Natural killer cell treated with Interleukin-12 subunit alpha and Interleukin-12 subunit beta and Interleukin-15 and Interleukin-18, amount 100 ng/mL, for 72 hours (primary cell): Measurements from ENCODE around the gene CELF2. TPM values are rescaled to one million over a fixed set of nuclear protein-coding genes. Genes with fewer than 3 reads are reported as not detected.

Experiments
- ATAC-seq, 2 donors: fragments of 150-1000 bp; cut with Tn5 transposase in 1 of 2; sonication (Bioruptor Pico), chemical (Tn5 transposase) in 1 of 2; 2 replicates each; pipeline ENCODE4 v1.10.0; 2021
- DNase-seq: peaks from one replicate; pipeline ENCODE4 v3.0.0; 2022; ENCODE audit warnings: low spot score
- H3K27ac Mint-ChIP-seq, 2 donors: 1 replicate in 1 of 2; 2 replicates in 1 of 2; pipeline ENCODE4 v1.8.0; 2022; ENCODE audit warnings: mixed read lengths in 2 of 2, mild to moderate bottlenecking in 1 of 2, moderate library complexity in 1 of 2
- H3K27me3 Mint-ChIP-seq, 2 donors: 1 replicate in 1 of 2; 2 replicates in 1 of 2; pipeline ENCODE4 v1.8.0; 2022; ENCODE audit warnings: mixed read lengths in 2 of 2
- H3K36me3 Mint-ChIP-seq: one replicate; pipeline ENCODE4 v1.8.0; 2022; ENCODE audit warnings: mixed read lengths
- H3K4me1 Mint-ChIP-seq, 2 donors: 1 replicate in 1 of 2; 2 replicates in 1 of 2; pipeline ENCODE4 v1.8.0; 2022; ENCODE audit warnings: low read depth in 2 of 2, mixed read lengths in 2 of 2, mild to moderate bottlenecking in 1 of 2
- H3K4me3 Mint-ChIP-seq: one replicate; pipeline ENCODE4 v1.8.0; 2022; ENCODE audit warnings: mixed read lengths
- H3K9me3 Mint-ChIP-seq: 2 replicates; pipeline ENCODE4 v1.8.0; 2022; ENCODE audit warnings: mixed read lengths
- total RNA-seq, 2 donors: library from RNA; stranded (reverse); gene quantifications; one replicate each; pipeline ENCODE4 v1.2.3, GENCODE V29; 2022

The CELF2 gene
- total RNA-seq, 2 donors from 2014 or later, result 185 to 208 TPM

- Mint-ChIP-seq H3K9me3 (no peaks in the 10 kb centered on the region), H3K4me3 (no peak overlapping the region), H3K36me3 (peaks cover 5% of the 10 kb centered on the region), H3K27ac (no peak overlapping the region), H3K27me3 (peaks cover 37 to 60% of the 10 kb centered on the region in 2 donors), H3K4me1 (peaks cover 8 to 9% of the 10 kb centered on the region in 2 donors)
- ATAC-seq (no peak), DNase-seq (no peak)
These were observed 2.9 kb downstream of the CELF2 start for GRCh38 chr10:11020548-11020942.

DNA sequence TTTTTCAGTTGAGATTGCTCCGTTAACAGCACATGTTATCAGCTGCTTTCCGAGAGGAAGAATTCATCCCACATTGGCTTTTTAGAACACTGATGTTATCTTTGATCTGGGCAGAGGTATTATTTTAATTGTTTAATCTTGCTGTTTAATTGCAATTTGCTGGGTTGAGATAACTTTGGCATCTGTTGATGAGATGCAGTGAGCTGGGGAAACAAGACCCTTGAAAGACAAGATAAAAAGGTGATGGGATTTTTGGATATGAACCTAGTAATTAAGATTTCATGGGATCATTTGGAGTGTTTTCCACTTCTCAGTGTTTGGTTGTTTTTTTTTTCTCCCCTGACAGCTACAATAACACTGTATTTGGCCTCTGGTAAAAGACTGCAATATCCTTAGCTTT lies 4.5 kb downstream of the CELF2 start:
- Mint-ChIP-seq H3K4me3 (no peak overlapping the region), H3K9me3 (no peaks in the 10 kb centered on the region), H3K4me1 (peaks cover 7 to 9% of the 10 kb centered on the region in 2 donors), H3K27ac (no peak overlapping the region), H3K27me3 (peaks cover 31 to 48% of the 10 kb centered on the region in 2 donors), H3K36me3 (peaks cover 5% of the 10 kb centered on the region)
- ATAC-seq, result no peak
- DNase-seq, result no peak

DNA sequence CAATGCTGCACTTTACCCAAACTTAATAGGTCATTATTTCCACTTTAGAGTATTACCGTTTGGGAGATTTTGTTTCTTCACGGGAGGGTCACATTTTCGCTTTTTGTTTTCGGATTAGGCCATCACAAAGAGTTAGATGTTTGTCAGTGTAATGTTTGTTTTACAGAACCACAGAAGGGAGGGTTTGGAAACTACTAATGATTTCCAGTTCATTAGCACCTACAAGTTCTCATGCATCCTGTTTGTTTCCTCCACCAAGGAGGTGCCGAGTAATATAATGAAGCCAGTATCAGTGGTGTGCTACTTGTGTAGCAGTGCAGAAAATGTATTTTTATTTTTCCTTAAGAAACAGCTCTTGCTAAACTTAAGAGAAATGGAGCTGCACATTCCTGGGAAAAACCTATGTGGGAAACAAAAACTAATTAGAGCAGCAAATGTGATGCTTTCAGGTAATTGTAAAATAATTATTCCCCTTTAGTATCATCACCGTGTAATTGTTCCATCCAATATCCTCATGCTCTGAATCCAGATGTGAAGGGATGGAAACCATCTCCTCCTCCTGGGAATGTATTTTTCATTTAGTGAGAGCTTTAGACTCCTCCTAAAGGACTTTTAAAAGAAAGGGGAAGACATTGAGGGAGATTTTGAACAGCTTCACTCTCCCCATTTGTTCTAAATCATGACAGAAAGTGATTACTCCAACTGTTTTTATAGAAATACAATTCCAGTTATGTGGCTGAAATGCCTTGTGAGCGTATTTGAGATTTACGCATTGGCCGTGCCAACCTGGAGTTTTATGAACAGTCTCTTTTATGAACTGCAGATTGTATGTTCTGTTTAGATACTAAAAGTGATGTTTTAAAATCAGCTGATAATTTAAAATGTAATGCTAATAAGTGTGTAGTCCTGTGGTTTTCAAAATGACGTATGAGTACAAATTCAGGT lies 5.6 kb downstream of the CELF2 start:
- peaks cover 5 to 9% of the 10 kb centered on the region in 2 donors for H3K4me1 Mint-ChIP-seq
- peaks cover 5% of the 10 kb centered on the region for H3K36me3 Mint-ChIP-seq
- no peaks in the 10 kb centered on the region for H3K9me3 Mint-ChIP-seq
- DNase-seq (no peak), ATAC-seq (no peak)
- H3K27me3 Mint-ChIP-seq, result peaks cover 29 to 52% of the 10 kb centered on the region in 2 donors
- no peak overlapping the region for H3K27ac Mint-ChIP-seq
- no peak overlapping the region for H3K4me3 Mint-ChIP-seq

DNA sequence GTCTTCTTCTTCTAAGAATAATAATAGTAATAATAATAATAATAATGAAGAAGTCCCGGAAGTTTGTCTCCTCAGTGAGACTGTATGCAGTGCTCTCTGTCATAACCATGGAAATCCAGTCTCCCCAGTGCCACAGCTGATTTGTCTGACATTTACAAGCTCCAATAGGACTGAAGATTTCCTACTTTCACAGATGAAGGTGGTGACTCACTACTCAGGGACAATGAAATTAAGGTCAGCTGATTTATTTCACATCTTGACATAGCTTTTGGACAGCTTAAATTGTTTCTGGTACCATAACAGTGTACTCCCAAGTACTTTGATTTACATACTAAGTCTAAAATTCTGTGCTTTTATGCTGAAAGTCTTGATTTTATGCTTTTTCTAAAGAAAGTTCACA lies 6.9 kb downstream of the CELF2 start:
- Mint-ChIP-seq H3K27me3 (peaks cover 19 to 41% of the 10 kb centered on the region in 2 donors), H3K9me3 (no peaks in the 10 kb centered on the region), H3K27ac (no peak overlapping the region), H3K4me1 (peaks cover 0 to 2% of the 10 kb centered on the region in 2 donors), H3K36me3 (no peaks in the 10 kb centered on the region), H3K4me3 (no peak overlapping the region)
- ATAC-seq, result no peak
- DNase-seq, result no peak

- ATAC-seq (no peak), DNase-seq (no peak)
- H3K9me3 Mint-ChIP-seq, result no peaks in the 10 kb centered on the region
- peaks cover 13 to 28% of the 10 kb centered on the region in 2 donors for H3K27me3 Mint-ChIP-seq
- H3K27ac Mint-ChIP-seq, result no peak overlapping the region
- H3K4me1 Mint-ChIP-seq, result no peaks in the 10 kb centered on the region
- no peaks in the 10 kb centered on the region for H3K36me3 Mint-ChIP-seq
- no peak overlapping the region for H3K4me3 Mint-ChIP-seq
These were observed 8.3 kb downstream of the CELF2 start for GRCh38 chr10:11025978-11026377.

- H3K27me3 Mint-ChIP-seq, result peaks cover 14 to 22% of the 10 kb centered on the region in 2 donors
- H3K36me3 Mint-ChIP-seq, result no peaks in the 10 kb centered on the region
- no peaks in the 10 kb centered on the region for H3K9me3 Mint-ChIP-seq
- no peaks in the 10 kb centered on the region for H3K4me1 Mint-ChIP-seq
- DNase-seq (no peak), ATAC-seq (no peak)
- H3K4me3 Mint-ChIP-seq, result no peak overlapping the region
- H3K27ac Mint-ChIP-seq, result no peak overlapping the region
These were observed 9.1 kb downstream of the CELF2 start for GRCh38 chr10:11026773-11027172.

DNA sequence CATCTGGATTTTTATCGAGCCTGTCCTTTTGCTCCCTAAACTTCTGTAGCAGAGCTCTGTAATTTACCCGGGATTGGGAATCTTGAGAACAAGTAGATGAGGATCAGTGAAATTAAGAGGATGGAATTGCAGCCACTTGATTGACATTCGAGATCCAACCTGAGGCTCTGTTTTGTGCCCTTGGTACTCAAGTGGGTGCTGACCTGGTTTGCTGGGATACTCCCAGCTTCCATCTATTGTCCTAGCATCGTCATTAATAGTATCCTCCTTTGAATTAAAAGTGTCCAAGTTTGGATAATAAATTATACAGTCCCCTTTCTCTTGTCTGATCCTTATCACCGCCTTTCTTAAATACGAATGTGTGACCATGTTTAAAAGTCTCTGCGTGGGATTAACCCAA lies 17.1 kb downstream of the CELF2 start:
- no peak overlapping the region for H3K27ac Mint-ChIP-seq
- H3K27me3 Mint-ChIP-seq, result peaks cover 12 to 29% of the 10 kb centered on the region in 2 donors
- DNase-seq, result no peak
- no peaks in the 10 kb centered on the region for H3K36me3 Mint-ChIP-seq
- peaks cover 6 to 8% of the 10 kb centered on the region in 2 donors for H3K4me1 Mint-ChIP-seq
- ATAC-seq, result no peak
- no peaks in the 10 kb centered on the region for H3K9me3 Mint-ChIP-seq
- H3K4me3 Mint-ChIP-seq, result no peak overlapping the region

GRCh38 chr10:11035301-11035991 lies 17.8 kb downstream of the CELF2 start:
- H3K27me3 Mint-ChIP-seq, result peaks cover 10 to 29% of the 10 kb centered on the region in 2 donors
- H3K4me1 Mint-ChIP-seq, result peaks cover 6 to 8% of the 10 kb centered on the region in 2 donors
- no peaks in the 10 kb centered on the region for H3K36me3 Mint-ChIP-seq
- H3K4me3 Mint-ChIP-seq, result no peak overlapping the region
- no peaks in the 10 kb centered on the region for H3K9me3 Mint-ChIP-seq
- no peak overlapping the region for H3K27ac Mint-ChIP-seq
- DNase-seq (no peak), ATAC-seq (no peak)

GRCh38 chr10:11036424-11037011 lies 18.8 kb downstream of the CELF2 start:
- H3K4me1 Mint-ChIP-seq, result peaks cover 6 to 8% of the 10 kb centered on the region in 2 donors
- H3K9me3 Mint-ChIP-seq, result no peaks in the 10 kb centered on the region
- H3K27ac Mint-ChIP-seq, result no peak overlapping the region

GRCh38 chr10:11037991-11038390 lies 20.3 kb downstream of the CELF2 start:
- H3K27me3 Mint-ChIP-seq, result peaks cover 8 to 33% of the 10 kb centered on the region in 2 donors

More at GRCh38 chr10:11036424-11037011, 18.8 kb downstream of the CELF2 start:
- H3K36me3 Mint-ChIP-seq, result no peaks in the 10 kb centered on the region
- no peak for DNase-seq
- no peak for ATAC-seq
- H3K27me3 Mint-ChIP-seq, result peaks cover 10 to 29% of the 10 kb centered on the region in 2 donors
- no peak overlapping the region for H3K4me3 Mint-ChIP-seq

GRCh38 chr10:11042357-11042756 lies 24.7 kb downstream of the CELF2 start:
- H3K4me1 Mint-ChIP-seq, result no peaks in the 10 kb centered on the region
- no peak for ATAC-seq
- DNase-seq, result no peak
- no peak overlapping the region for H3K4me3 Mint-ChIP-seq
- no peaks in the 10 kb centered on the region for H3K36me3 Mint-ChIP-seq
- no peaks in the 10 kb centered on the region for H3K9me3 Mint-ChIP-seq
- peaks cover 12 to 41% of the 10 kb centered on the region in 2 donors for H3K27me3 Mint-ChIP-seq
- H3K27ac Mint-ChIP-seq, result no peak overlapping the region

More at GRCh38 chr10:11037991-11038390, 20.3 kb downstream of the CELF2 start:
- ATAC-seq, result no peak
- H3K4me3 Mint-ChIP-seq, result no peak overlapping the region
- H3K27ac Mint-ChIP-seq, result no peak overlapping the region
- no peaks in the 10 kb centered on the region for H3K9me3 Mint-ChIP-seq
- no peak for DNase-seq
- H3K4me1 Mint-ChIP-seq, result peaks cover 6 to 8% of the 10 kb centered on the region in 2 donors
- H3K36me3 Mint-ChIP-seq, result no peaks in the 10 kb centered on the region

GRCh38 chr10:11043039-11043438 lies 25.4 kb downstream of the CELF2 start:
- ATAC-seq, result no peak
- H3K27me3 Mint-ChIP-seq, result peaks cover 12 to 42% of the 10 kb centered on the region in 2 donors
- no peaks in the 10 kb centered on the region for H3K4me1 Mint-ChIP-seq
- no peak overlapping the region for H3K4me3 Mint-ChIP-seq
- H3K9me3 Mint-ChIP-seq, result no peaks in the 10 kb centered on the region
- H3K27ac Mint-ChIP-seq, result no peak overlapping the region
- no peak for DNase-seq
- H3K36me3 Mint-ChIP-seq, result no peaks in the 10 kb centered on the region

DNA sequence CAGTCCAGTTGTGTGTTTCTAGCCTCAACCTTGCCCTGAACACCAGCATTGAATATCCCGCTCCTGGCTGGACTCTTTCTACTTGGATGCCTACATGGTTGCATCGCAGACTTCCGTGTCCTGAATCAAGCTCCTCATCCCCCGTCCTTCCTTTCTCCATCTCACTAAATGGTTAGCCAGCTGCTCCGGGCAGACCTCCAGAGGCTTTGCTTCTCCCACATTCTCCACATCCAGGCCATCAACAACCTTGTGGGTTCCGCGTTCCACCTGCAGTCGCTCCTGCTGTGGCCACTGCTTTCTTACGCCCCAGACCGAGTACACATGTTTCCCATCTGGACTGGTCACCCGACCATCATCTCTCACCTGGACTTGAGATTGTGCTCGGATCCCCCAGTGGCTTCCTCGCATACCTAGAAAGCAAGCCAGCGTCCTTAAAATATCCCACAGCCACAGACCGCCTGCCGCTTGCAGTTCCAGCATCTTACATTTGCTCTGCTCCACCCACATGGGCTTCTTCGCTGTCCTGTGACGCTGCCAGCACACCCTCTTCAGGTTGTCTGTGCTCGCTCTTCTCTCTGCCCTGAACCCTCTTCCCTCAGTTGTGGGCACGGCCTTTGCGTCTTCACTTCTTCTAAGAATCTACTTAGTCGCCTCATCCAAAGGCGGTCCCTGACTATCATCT lies 25.9 kb downstream of the CELF2 start:
- H3K4me3 Mint-ChIP-seq, result no peak overlapping the region
- H3K9me3 Mint-ChIP-seq, result no peaks in the 10 kb centered on the region
- H3K4me1 Mint-ChIP-seq, result no peaks in the 10 kb centered on the region
- H3K27me3 Mint-ChIP-seq, result peaks cover 12 to 48% of the 10 kb centered on the region in 2 donors
- DNase-seq (no peak), ATAC-seq (no peak)
- H3K27ac Mint-ChIP-seq, result no peak overlapping the region
- H3K36me3 Mint-ChIP-seq, result no peaks in the 10 kb centered on the region
